Cerebellar cortex (tissue), 1 donor: Measurements from ENCODE around the gene SLN.

Source experiments
- DNase-seq: peaks from one replicate; pipeline ENCODE4 v3.0.0-alpha.2; 2015; ENCODE audit warnings: low spot score

The SLN gene

GRCh38 chr11:107719557-107720302 is 7.9 kb upstream of the SLN start:
- peak; percentile 96 for DNase-seq

- DNase-seq: peak; percentile 28
Observed at GRCh38 chr11:107719073-107719472, 7.2 kb upstream of the SLN start.

- no peak for DNase-seq
Observed at GRCh38 chr11:107716884-107717532, 5.2 kb upstream of the SLN start.

- DNase-seq: peak; percentile 48
Observed at GRCh38 chr11:107713009-107713408, 1.2 kb upstream of the SLN start.

GRCh38 chr11:107710301-107710700 is 1.6 kb downstream of the SLN start:
- no peak for DNase-seq

- no peak for DNase-seq
Observed at GRCh38 chr11:107708792-107709191, 3.1 kb downstream of the SLN start.

- DNase-seq: no peak
Observed at GRCh38 chr11:107707807-107708206, 4.0 kb downstream of the SLN start.

GRCh38 chr11:107707215-107707671 is 4.6 kb downstream of the SLN start:
- no peak for DNase-seq

- no peak for DNase-seq
Observed at GRCh38 chr11:107706531-107706930, 5.3 kb downstream of the SLN start.

- DNase-seq: no peak
Observed at GRCh38 chr11:107705027-107705426, 6.8 kb downstream of the SLN start.

GRCh38 chr11:107704451-107704850 is 7.4 kb downstream of the SLN start:
- no peak for DNase-seq

- no peak for DNase-seq
Observed at GRCh38 chr11:107702723-107703122, 9.1 kb downstream of the SLN start.

- DNase-seq: no peak
Observed at GRCh38 chr11:107702109-107702660, 9.7 kb downstream of the SLN start.

GRCh38 chr11:107699371-107700285 is 12.2 kb downstream of the SLN start:
- DNase-seq: peak; percentile 68

- DNase-seq: no peak
Observed at GRCh38 chr11:107697291-107697690, 14.6 kb downstream of the SLN start.

GRCh38 chr11:107696140-107696539 is 15.7 kb downstream of the SLN start:
- DNase-seq: no peak

GRCh38 chr11:107695446-107695845 is 16.4 kb downstream of the SLN start:
- DNase-seq: no peak

GRCh38 chr11:107691000-107691750 is 20.7 kb downstream of the SLN start:
- DNase-seq: no peak

- DNase-seq: peak; percentile 62
Observed at GRCh38 chr11:107689317-107690202, 22.3 kb downstream of the SLN start.

- no peak for DNase-seq
Observed at GRCh38 chr11:107688322-107688918, 23.4 kb downstream of the SLN start.
